HG02623 (cell line): ENCODE results near the gene PANK4.

Source experiments
- ATAC-seq: cut with Tn5 transposase; IDR thresholded peaks from one replicate; pipeline ENCODE4 v1.9.1; 2021; ENCODE audit warnings: moderate library complexity; ENCODE audit not compliant: unreplicated experiment

Gene PANK4

GRCh38 chr1:2501041-2501819 is 25.2 kb downstream of the PANK4 start:
- no peak for ATAC-seq

- ATAC-seq, result no peak
Observed at GRCh38 chr1:2499986-2500596, 26.3 kb downstream of the PANK4 start.

- ATAC-seq, result no peak
Observed at GRCh38 chr1:2499260-2499659, 27.1 kb downstream of the PANK4 start.

GRCh38 chr1:2498648-2499047 is 27.7 kb downstream of the PANK4 start:
- no peak for ATAC-seq

- ATAC-seq, result no peak
Observed at GRCh38 chr1:2497891-2498290, 28.5 kb downstream of the PANK4 start.

- ATAC-seq, result no peak
Observed at GRCh38 chr1:2496746-2497145, 29.6 kb downstream of the PANK4 start.

GRCh38 chr1:2496087-2496622 is 30.2 kb downstream of the PANK4 start:
- ATAC-seq, result no peak

- ATAC-seq, result no peak
Observed at GRCh38 chr1:2495546-2495945, 30.9 kb downstream of the PANK4 start.

GRCh38 chr1:2495026-2495425 is 31.4 kb downstream of the PANK4 start:
- no peak for ATAC-seq

- no peak for ATAC-seq
Observed at GRCh38 chr1:2494323-2494693, 32.1 kb downstream of the PANK4 start.

GRCh38 chr1:2493691-2494322 is 32.6 kb downstream of the PANK4 start:
- no peak for ATAC-seq

GRCh38 chr1:2493218-2493617 is 33.2 kb downstream of the PANK4 start:
- ATAC-seq, result no peak

- ATAC-seq, result no peak
Observed at GRCh38 chr1:2492091-2492490, 34.3 kb downstream of the PANK4 start.

GRCh38 chr1:2489615-2490014 is 36.8 kb downstream of the PANK4 start:
- ATAC-seq, result no peak

GRCh38 chr1:2488688-2489087 is 37.7 kb downstream of the PANK4 start:
- ATAC-seq, result no peak

GRCh38 chr1:2486558-2486957 is 39.8 kb downstream of the PANK4 start:
- no peak for ATAC-seq

- no peak for ATAC-seq
Observed at GRCh38 chr1:2486041-2486440, 40.4 kb downstream of the PANK4 start.

- no peak for ATAC-seq
Observed at GRCh38 chr1:2483970-2484369, 42.4 kb downstream of the PANK4 start.

- no peak for ATAC-seq
Observed at GRCh38 chr1:2483026-2483425, 43.4 kb downstream of the PANK4 start.

- ATAC-seq, result no peak
Observed at GRCh38 chr1:2482588-2482987, 43.8 kb downstream of the PANK4 start.

GRCh38 chr1:2481885-2482284 is 44.5 kb downstream of the PANK4 start:
- no peak for ATAC-seq

- ATAC-seq, result no peak
Observed at GRCh38 chr1:2480986-2481364, 45.4 kb downstream of the PANK4 start.
